HG03460 (cell line): ENCODE results near the gene GNLY.
A peak's percentile ranks its signal among the peaks of the same experiment; 100 is the strongest.
"Not testable (repeated sequence)": the region's sequence is repeated elsewhere in the genome, so short reads cannot be mapped to it uniquely, and the experiment has no call there.

Experiments
- ATAC-seq: cut with Tn5 transposase; IDR thresholded peaks from one replicate; pipeline ENCODE4 v1.9.1; 2021; ENCODE audit not compliant: unreplicated experiment

GNLY gene

DNA sequence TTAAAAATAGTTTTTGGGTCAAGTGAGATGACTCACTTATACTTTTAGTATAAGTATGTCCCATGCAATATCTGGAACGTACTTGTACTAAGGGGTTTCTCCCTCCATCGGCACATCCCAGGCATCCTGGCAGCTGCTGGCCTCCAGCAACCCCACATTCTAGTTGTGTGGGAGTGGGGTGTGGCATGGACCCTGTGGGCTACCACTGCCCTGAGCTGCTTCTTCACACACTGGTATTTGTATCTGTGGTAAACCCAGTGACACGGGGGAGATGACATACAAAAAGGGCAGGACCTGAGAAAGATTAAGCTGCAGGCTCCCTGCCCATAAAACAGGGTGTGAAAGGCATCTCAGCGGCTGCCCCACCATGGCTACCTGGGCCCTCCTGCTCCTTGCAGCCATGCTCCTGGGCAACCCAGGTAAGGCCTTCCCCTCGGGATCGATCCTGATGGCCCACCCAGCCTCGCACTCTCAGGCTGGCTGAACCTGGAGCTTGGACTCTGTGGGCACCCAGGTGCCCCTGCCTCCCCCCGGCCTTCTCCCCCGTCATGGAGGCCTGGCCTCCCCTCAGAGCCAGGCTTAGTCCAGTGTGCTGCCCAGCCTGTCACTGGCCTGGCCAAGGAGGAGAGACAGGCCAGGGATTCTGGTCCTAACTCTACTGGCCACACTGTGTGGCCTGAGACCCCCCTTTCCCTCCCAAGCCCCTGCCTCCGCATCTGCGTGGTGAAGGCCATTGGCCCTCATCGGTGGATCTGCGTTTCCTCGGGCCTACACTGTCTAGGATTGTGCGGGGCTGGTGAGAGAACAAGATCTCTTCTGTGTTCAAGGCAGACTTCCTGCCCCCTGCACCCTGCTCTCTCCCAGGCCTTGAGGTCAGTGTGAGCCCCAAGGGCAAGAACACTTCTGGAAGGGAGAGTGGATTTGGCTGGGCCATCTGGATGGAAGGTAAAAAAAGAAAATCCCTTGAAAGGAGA lies at the start of gene GNLY:
GNLY (plus strand) TSS at position 307 of the 974 bp plus-strand sequence; CDS start at position 368, 61 bp downstream.
- ATAC-seq, result no peak

DNA sequence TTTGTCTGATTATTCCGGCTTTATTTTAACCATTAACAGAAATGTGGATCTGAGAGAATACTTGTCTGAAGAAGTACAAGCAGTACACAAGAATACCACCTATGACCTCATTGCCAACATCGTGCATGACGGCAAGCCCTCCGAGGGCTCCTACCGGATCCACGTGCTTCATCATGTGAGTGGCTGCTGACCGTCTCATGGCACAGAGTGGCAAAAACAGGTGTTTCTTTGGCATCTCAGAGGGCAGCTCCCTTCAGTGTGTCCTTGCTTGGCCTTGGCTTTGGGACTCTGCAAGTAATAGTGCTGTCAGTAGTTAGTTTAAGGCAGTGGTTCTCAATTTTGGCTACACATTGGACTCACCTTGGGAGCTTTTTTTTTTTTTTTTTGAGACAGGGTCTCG lies 49.2 kb upstream of the GNLY start:
- no peak for ATAC-seq

DNA sequence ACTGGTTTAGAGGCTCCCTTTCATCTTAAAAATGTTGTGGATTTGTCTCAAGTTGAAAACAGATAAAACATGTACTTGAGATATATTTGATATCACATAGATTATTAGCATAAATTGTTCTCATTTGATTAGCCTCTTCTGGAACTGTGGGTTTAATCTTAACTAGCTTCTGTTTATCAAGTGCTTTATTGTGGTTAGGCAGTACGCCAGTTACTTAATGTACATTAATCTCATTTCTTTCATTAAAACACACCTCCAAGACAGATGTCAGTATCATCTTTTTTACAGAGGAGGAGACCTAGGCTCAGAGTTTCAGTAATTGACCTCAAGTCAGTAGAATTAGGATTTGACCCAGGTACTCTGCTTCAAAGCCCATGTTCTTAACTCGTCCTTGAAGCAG lies 48.0 kb upstream of the GNLY start:
- ATAC-seq, result no peak

DNA sequence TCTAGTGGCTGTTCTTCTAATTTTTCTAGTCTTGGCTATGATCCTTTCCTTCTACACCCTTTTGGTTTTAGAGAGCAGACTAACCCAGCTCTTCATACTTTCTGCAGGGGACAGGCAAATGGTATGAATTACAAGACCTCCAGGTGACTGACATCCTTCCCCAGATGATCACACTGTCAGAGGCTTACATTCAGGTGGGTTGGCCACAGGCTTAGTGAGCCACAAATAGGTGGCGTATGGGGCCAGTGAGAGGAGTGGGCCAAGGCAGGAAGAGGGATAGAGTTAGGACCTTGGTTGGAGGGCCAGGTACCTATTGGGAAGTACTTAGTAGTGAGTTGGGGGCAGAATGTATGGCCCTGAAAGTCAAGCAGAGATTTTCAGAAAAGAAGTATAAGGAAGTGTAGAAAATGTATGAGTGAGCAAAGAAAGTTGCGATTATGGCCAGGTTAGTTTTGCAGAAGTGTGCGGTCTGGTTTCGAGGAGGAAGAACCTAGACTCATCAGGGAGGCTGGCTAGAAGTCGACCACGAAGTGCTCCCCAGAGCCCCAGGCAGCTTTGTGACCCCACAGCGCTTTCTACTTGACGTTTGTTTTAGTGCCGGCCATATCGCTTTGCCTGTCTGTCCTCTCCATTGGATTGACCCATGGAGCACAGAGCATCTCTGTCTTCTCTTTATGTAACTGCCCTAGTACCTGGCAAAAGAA lies 46.2 kb upstream of the GNLY start:
- peak; percentile 84 for ATAC-seq

DNA sequence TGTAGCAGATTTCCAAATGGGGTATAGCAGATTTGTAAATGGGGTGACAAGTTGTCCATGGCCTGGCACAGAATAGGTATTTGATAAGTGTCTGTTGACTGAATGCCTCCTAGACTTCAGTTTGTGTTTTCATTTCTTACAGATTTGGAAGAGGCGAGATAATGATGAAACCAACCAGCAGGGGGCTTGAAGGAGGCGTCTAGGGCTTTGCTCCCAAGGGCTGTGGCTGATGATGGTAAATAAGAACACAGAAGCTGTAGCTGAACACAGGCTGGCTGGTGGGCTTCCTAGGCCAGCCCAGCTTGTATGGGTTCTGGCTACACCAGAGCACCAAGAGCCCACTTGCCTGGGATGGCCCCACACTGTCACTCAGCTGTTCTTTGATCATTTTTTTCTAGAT lies 45.5 kb upstream of the GNLY start:
- ATAC-seq, result no peak

DNA sequence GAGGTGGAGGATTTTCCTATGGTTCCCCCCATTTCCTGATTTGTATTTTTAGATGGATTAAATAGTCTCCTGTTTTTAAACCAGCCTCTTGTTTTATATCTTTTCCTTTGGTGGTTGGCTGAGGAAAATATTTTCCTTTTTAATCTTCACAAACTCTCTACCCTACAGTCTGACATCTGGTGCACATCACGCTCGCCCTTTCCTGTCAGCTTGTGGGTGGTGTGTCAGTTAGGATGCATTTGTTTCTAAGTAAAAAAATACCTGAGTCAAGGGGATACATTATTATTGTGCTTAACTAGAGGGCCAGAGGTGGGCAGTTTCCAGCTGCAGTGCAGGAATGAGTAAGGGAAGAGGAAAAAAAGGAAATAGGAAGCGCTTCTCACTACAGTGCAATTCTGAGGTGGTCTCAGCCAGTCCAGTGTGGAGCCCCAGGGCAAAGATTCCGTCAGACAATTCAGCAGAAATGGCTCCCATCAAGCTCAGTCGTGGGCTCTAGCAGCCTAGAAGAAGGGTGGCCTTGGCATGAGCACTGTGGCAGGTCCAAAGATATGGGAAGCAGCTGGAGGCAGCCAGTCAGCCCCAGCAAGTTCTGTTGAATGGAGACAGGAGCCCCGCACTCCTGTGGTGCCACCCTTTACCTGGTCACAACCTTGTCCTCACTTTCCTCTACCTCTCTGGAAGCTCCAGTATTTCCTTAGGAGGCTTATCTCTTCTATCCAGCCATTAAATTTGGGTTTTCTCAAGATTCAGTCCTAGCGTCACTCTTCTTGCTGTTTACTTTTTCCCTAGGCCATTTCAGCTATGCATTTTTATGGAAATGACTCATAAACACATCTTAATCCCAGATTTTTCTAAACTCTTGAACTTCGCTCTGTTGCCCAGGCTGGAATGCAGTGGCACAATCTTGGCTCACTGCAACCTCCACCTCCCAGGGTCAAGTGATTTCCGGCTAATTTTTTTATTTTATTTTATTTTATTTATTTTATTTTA lies 44.7 kb upstream of the GNLY start:
- no peak for ATAC-seq

DNA sequence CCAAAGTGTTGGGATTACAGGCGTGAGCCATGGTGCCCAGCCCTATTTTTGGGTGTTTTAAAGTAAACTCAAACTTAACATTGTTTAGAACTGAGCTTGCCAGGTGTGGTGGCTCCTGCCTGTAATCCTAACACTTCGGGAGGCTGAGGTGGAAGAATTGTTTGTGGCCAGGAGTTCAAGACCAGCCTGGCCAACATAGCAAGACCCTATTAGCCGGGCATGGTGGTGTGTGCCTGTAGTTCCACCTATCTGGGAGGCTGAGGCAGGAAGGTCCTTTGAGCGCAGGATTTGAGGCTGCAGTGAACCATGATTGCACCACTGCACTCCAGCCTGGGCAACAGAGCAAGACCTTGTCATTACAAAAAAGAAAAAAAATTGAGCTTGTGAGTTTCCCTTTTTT lies 43.7 kb upstream of the GNLY start:
- ATAC-seq, result no peak

DNA sequence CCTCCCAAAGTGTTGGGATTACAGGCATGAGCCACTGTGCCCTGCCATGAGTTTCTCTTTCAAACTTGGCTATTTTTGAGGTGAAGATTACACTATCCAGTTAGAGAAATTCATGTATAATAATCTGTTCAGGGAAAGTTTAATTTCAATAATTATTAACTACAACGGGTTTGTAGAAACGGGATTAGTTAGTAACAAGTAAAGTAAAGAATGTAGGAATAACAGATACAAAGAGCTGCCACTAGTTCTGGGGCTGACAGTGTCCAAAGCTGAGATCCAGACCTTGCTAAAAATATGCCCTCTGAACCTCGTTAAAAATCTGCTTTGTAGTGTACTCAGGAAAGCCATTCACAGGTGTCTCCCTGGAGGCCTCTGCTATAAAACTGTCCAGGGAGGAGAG lies 43.1 kb upstream of the GNLY start:
- ATAC-seq, result no peak

DNA sequence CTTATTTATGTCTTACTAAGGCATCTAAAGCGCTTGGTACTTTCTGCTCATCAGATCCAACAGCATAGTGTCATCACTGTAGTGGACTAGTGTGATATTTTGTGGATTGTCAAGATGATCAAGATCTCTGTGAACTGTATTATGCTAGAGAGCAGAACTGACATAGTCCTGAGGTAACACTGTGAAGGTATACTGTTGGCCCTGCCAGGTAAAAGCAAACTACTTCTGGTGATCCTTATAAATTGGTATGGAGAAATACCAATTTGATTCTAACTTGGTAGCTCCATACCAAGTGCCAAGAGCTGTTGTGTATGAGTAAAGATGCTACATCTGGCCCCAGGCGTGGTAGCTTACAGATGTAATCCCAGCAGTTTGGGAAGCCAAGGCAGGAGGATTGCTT lies 42.1 kb upstream of the GNLY start:
- no peak for ATAC-seq

DNA sequence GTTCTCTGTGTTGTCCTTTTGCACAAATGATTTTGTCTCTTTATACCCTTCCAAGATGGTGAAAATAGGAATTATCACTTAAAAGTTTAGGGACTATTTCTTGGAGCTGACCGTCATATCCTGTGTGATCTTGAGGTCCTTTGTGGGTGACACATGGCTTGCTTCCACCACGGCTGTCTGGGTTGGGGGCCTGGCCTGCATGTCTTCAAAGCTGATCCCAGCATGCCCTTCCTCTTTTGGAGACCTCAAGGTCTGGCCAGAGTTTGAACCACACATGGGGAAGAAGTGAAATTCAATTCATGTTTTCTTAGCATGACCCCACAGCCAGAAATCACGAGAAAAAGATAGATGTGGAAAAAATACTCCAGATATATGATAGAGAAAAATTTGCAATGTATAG lies 40.2 kb upstream of the GNLY start:
- no peak for ATAC-seq

DNA sequence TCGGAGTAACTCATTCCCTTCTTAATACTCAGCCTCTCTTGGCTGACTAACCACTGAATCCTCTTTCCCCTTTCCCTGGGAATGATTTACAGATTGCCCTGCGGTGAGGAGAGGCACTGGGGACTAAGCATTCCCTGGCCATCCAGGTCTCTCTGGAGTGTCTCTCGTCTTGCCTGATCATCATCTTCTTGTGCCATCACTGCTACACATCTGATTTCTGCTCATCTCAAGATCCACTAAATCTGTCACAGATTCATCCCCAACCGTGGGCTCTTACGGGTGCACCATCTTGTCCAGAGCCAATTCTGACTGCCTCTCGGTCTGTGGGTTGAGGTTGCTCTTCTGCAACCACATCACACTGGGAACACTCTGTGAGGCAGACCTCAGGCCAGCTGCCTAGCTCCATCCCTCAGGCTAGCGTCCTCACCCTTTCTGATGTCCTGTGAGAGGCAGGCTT lies 38.2 kb upstream of the GNLY start:
- ATAC-seq, result no peak

DNA sequence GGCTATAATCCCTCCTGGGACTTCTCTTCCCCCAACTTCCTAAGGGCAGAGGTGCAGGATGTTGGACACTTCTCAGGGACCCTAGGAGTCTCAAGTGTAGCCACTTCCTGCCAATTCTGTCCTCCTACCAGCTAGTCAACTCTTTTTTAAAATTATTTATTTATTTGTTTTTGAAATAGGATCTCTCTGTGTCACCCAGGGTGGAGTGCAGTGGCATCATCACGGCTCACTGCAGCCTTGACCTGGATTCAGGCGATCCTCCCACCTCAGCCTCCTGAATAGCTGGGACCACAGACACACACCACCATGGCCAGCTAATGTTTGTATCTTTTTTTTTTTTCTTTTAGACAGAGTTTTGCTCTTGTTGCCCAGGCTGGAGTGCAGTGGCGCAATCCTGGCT lies 37.7 kb upstream of the GNLY start:
- no peak for ATAC-seq

DNA sequence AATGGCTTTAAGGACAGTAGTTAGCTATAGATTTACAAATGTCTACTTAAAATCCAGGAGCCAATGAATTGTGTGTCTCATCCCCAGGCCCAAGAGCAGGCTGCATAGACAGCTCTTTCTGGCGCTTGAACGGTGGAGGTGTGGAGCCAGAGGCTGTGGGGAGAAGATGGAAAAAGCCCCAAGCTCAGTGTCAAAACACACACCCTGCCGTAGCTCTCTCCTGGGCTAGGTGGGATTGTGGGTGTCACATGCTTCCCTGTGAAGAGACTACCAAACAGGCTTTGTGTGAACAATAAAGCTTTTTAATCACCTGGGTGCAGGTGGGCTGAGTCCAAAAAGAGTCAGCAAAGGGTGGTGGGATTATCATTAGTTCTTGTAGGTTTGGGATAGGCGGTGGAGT lies 36.8 kb upstream of the GNLY start:
- ATAC-seq, result not testable (repeated sequence)

DNA sequence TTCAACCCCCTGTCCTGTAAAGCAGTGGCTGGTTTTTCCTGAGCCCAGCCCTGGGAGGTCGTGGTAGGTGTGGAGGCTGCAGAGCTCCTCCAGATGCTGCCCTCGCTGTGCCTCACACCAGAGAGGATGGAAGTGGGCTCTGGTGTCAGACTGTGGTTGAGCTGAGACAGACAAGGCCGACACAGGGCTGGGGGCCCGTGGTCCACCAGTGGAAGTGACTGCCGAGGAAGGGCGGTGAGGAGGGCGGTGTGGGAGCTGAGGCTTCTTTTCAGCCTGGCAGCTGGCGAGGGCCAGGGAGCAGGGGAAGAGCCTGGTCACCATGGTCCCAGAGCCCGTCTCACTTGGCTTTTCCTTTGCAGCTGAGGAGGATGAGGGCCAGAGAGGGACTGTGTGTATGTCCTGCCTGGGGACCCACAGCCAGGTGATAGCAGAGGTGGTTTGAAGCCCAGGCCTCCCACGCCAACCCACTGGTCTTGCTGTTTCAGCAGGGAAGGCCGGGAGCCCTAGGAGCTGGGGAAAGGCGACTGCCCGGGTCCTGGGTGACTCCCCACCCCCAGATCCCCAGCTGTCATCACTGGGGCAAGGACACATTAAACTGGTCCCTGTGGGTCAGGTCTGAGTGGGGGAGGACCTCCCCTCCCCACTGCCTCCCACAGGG lies 34.7 kb upstream of the GNLY start:
- no peak for ATAC-seq

DNA sequence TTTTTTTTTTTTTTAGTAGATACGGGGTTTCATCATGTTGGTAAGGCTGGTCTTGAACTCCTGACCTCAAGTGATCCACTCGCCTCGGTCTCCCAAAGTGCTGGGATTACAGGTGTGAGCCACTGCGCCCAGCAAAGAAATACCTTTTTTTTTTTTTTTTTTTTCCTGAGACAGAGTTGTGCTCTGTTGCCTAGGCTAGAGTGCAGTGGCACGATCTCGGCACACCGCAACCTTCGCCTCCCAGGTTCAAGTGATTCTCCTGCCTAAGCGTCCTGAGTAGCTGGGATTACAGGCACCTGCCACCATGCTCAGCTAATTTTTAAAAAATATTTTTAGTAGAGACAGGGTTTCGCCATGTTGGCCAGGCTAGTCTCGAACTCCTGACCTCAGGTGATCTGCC lies 33.9 kb upstream of the GNLY start:
- ATAC-seq, result not testable (repeated sequence)

DNA sequence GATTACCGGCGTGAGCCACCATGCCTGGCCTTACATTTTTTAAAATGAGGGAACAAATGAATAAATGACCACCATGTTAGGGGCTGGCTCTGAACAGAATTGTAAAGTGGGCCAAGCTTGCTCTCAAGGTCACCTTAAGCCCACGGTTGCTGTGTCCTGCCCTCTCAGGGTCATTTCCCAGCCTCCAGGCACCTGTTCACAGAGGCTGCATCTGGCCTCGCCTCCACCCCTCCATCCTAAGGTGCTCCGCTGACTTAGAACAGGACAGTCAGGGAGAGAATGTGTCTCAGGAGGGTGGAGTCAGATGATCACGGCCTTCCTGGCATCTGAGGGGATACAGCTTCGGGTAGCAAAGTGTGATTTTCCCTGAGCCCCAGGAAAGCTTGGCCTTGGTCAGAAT lies 33.4 kb upstream of the GNLY start:
- ATAC-seq, result no peak

DNA sequence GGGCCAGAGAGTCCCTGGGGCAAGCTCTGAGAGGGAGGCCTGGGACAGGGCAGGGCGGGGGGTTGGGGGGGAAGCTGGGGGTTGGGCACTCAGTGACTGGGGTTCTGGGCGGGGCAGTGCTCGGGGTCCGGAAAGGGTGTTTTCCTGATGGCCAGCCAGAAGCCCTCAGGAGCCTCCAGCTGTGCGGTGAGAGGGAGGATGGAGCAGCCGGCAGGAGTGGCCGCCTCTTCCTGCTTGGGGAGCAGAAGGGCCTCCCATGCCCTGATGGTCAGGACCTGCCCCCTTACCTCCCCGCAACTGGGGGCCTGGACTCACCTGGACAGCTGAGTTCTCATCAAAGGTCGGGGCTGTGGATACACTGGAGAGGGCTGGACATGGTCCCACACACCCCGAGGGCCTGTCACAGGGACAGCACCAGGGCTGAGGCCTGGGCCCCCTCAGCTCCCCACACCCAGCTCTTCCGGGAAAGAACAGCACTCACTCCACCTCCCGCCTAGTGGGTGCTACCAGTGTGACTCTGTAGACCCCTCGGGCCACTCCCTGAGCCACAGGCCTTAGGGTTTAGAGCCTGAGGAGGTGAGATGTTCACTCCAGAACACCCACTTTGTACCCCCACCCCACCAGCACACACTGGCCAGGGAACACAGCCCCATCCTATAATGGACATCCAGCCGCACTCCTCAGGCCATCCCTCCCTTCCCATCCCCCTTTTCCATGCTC lies 32.9 kb upstream of the GNLY start:
- ATAC-seq, result no peak

DNA sequence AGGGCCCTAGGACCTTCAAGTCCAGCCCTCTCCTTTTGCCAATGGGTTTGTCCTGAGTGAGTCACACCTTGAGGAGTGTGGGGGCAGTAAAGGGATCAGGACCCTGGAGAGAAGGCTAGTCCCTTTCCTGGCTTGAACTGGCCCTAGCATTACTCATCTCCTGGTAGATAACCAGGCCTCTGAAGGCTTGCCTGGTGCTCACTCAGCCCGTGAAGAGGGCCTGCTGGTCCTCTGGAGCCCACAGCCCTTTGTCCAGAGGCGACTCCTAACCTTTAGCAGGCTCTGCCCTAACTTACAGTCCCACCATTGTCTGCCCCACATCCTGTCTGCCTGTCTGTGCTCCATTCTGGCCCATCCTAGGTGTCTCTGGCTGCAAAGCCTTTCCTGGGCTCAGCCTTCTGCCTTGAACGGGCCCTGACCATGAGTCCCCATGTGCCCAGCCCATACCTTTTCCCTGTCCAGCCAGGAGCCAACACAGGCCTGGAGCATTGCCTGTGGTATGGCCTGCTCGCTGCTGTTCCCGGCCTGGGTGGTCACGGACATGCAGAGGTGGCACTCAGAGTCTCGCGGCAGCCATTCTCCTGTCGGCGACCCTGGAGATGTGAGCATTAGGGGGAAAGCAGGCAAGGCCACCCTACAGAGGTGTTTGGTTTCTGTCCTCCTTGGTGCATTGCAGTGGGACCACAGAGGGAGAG lies 31.1 kb upstream of the GNLY start:
- ATAC-seq, result no peak
